ENCODE measurements around the gene SLC6A6. TPM values are rescaled to one million over a fixed set of nuclear protein-coding genes. Genes with fewer than 3 reads are reported as not detected.

Gene SLC6A6
- total and polyA plus RNA-seq, 2 donors (not counting 1 experiment from before 2014, with no cell fraction given), result 8.9 to 24.0 TPM

GRCh38 chr3:14487086-14487485 is 84.7 kb downstream of the SLC6A6 start:
- no peak overlapping the region for H3K4me3 ChIP-seq (replicated peaks in 1 of 4; ENCODE audit: control extremely low read depth in 1 of 4, insufficient read depth in 1 of 4, low read depth in 3 of 4, low read length in 4 of 4)
- no peaks in the 10 kb centered on the region for H3K9me3 ChIP-seq (ENCODE audit: control insufficient read depth, insufficient read depth, low read depth, low read length)
- no peaks in the 10 kb centered on the region for H4K20me1 ChIP-seq (ENCODE audit: control insufficient read depth, extremely low read depth, insufficient read depth, low read length)
- TF ChIP-seq EZH2 (IDR thresholded peaks at IDR 0.05; ENCODE audit: low read length, missing control alignments), result no peak
- TF ChIP-seq CTCF (conservative IDR thresholded peaks at IDR 0.05 in 1 of 2, IDR thresholded peaks at IDR 0.05 in 1 of 2; ENCODE audit: low read depth in 1 of 2, low read length in 2 of 2), result no peak
- H3K9ac ChIP-seq (ENCODE audit: insufficient read depth, low read length), result no peak overlapping the region
- DNase-seq (ENCODE audit: low read depth in 2 of 2), result no peak
- H3K79me2 ChIP-seq (ENCODE audit: control insufficient read depth, insufficient read depth, low read length), result no peaks in the 10 kb centered on the region
- no peaks in the 10 kb centered on the region for H3K4me1 ChIP-seq (ENCODE audit: control insufficient read depth, extremely low read depth, insufficient read depth, low read length)
- H2AFZ ChIP-seq (ENCODE audit: low read length), result no peak overlapping the region
- H3K27me3 ChIP-seq (ENCODE audit: control insufficient read depth, insufficient read depth, low read length), result no peaks in the 10 kb centered on the region
- no peaks in the 10 kb centered on the region for H3K36me3 ChIP-seq (ENCODE audit: control insufficient read depth, insufficient read depth, low read length)
- H3K27ac ChIP-seq (ENCODE audit: insufficient read depth, low read length), result no peak overlapping the region
- H3K4me2 ChIP-seq (ENCODE audit: extremely low read depth, insufficient read depth, low read length), result no peak overlapping the region

- H4K20me1 ChIP-seq (ENCODE audit: control insufficient read depth, extremely low read depth, insufficient read depth, low read length), result no peaks in the 10 kb centered on the region
- TF ChIP-seq CTCF (conservative IDR thresholded peaks at IDR 0.05 in 1 of 2, IDR thresholded peaks at IDR 0.05 in 1 of 2; ENCODE audit: low read depth in 1 of 2, low read length in 2 of 2) (no peak), EZH2 (IDR thresholded peaks at IDR 0.05; ENCODE audit: low read length, missing control alignments) (no peak)
- H2AFZ ChIP-seq (ENCODE audit: low read length), result no peak overlapping the region
- H3K9me3 ChIP-seq (ENCODE audit: control insufficient read depth, insufficient read depth, low read depth, low read length), result no peaks in the 10 kb centered on the region
- H3K4me2 ChIP-seq (ENCODE audit: extremely low read depth, insufficient read depth, low read length), result no peak overlapping the region
- H3K79me2 ChIP-seq (ENCODE audit: control insufficient read depth, insufficient read depth, low read length), result no peaks in the 10 kb centered on the region
- no peak for DNase-seq (ENCODE audit: low read depth in 2 of 2)
- no peak overlapping the region for H3K4me3 ChIP-seq (replicated peaks in 1 of 4; ENCODE audit: control extremely low read depth in 1 of 4, insufficient read depth in 1 of 4, low read depth in 3 of 4, low read length in 4 of 4)
- no peaks in the 10 kb centered on the region for H3K36me3 ChIP-seq (ENCODE audit: control insufficient read depth, insufficient read depth, low read length)
- H3K9ac ChIP-seq (ENCODE audit: insufficient read depth, low read length), result no peak overlapping the region
- no peaks in the 10 kb centered on the region for H3K27me3 ChIP-seq (ENCODE audit: control insufficient read depth, insufficient read depth, low read length)
- no peak overlapping the region for H3K27ac ChIP-seq (ENCODE audit: insufficient read depth, low read length)
- H3K4me1 ChIP-seq (ENCODE audit: control insufficient read depth, extremely low read depth, insufficient read depth, low read length), result no peaks in the 10 kb centered on the region
These were observed 85.4 kb downstream of the SLC6A6 start for GRCh38 chr3:14487821-14488220.

GRCh38 chr3:14488286-14489041 is 86.1 kb downstream of the SLC6A6 start:
- H3K27ac ChIP-seq (ENCODE audit: insufficient read depth, low read length), result no peak overlapping the region
- H3K36me3 ChIP-seq (ENCODE audit: control insufficient read depth, insufficient read depth, low read length), result no peaks in the 10 kb centered on the region
- no peaks in the 10 kb centered on the region for H3K9me3 ChIP-seq (ENCODE audit: control insufficient read depth, insufficient read depth, low read depth, low read length)
- no peak overlapping the region for H3K9ac ChIP-seq (ENCODE audit: insufficient read depth, low read length)
- no peak overlapping the region for H3K4me2 ChIP-seq (ENCODE audit: extremely low read depth, insufficient read depth, low read length)
- H2AFZ ChIP-seq (ENCODE audit: low read length), result no peak overlapping the region
- TF ChIP-seq EZH2 (IDR thresholded peaks at IDR 0.05; ENCODE audit: low read length, missing control alignments), result no peak
- TF ChIP-seq CTCF (conservative IDR thresholded peaks at IDR 0.05 in 1 of 2, IDR thresholded peaks at IDR 0.05 in 1 of 2; ENCODE audit: low read depth in 1 of 2, low read length in 2 of 2), result no peak
- H4K20me1 ChIP-seq (ENCODE audit: control insufficient read depth, extremely low read depth, insufficient read depth, low read length), result no peaks in the 10 kb centered on the region
- no peaks in the 10 kb centered on the region for H3K27me3 ChIP-seq (ENCODE audit: control insufficient read depth, insufficient read depth, low read length)
- DNase-seq (ENCODE audit: low read depth in 2 of 2), result no peak
- H3K79me2 ChIP-seq (ENCODE audit: control insufficient read depth, insufficient read depth, low read length), result no peaks in the 10 kb centered on the region
- no peak overlapping the region for H3K4me3 ChIP-seq (replicated peaks in 1 of 4; ENCODE audit: control extremely low read depth in 1 of 4, insufficient read depth in 1 of 4, low read depth in 3 of 4, low read length in 4 of 4)
- no peaks in the 10 kb centered on the region for H3K4me1 ChIP-seq (ENCODE audit: control insufficient read depth, extremely low read depth, insufficient read depth, low read length)
